ENCODE results near the gene CEP112.

CEP112 gene

GRCh38 chr17:66152756-66153155, 39.2 kb downstream of the CEP112 start:
- Mint-ChIP-seq H3K4me1 (peaks cover 5% of the 10 kb centered on the region), H3K27me3 (peaks cover 3% of the 10 kb centered on the region), H3K36me3 (peaks cover 3% of the 10 kb centered on the region), H3K9me3 (peaks cover 3% of the 10 kb centered on the region), H3K4me3 (no peak overlapping the region), H3K27ac (no peak overlapping the region)
- DNase-seq (ENCODE audit: low spot score in 2 of 2) (no peak), ATAC-seq (ENCODE audit: low read depth) (no peak)

GRCh38 chr17:66150708-66151107, 41.2 kb downstream of the CEP112 start:
- Mint-ChIP-seq H3K9me3 (no peaks in the 10 kb centered on the region), H3K4me3 (no peak overlapping the region), H3K27ac (no peak overlapping the region), H3K4me1 (peaks cover 5% of the 10 kb centered on the region), H3K27me3 (peaks cover 2% of the 10 kb centered on the region), H3K36me3 (no peaks in the 10 kb centered on the region)
- no peak for DNase-seq (ENCODE audit: low spot score in 2 of 2)
- no peak for ATAC-seq (ENCODE audit: low read depth)

- Mint-ChIP-seq H3K9me3 (no peaks in the 10 kb centered on the region), H3K36me3 (no peaks in the 10 kb centered on the region), H3K4me1 (peaks cover 5% of the 10 kb centered on the region), H3K27ac (no peak overlapping the region), H3K4me3 (no peak overlapping the region), H3K27me3 (peaks cover 2% of the 10 kb centered on the region)
- ATAC-seq (ENCODE audit: low read depth) (no peak), DNase-seq (ENCODE audit: low spot score in 2 of 2) (no peak)
These were observed 42.4 kb downstream of the CEP112 start for GRCh38 chr17:66149562-66149961.

- no peak for ATAC-seq (ENCODE audit: low read depth)
- no peaks in the 10 kb centered on the region for H3K9me3 Mint-ChIP-seq
- DNase-seq (ENCODE audit: low spot score in 2 of 2) = no peak
- no peak overlapping the region for H3K27ac Mint-ChIP-seq
- H3K4me3 Mint-ChIP-seq = no peak overlapping the region
- H3K4me1 Mint-ChIP-seq = peaks cover 5% of the 10 kb centered on the region
- no peaks in the 10 kb centered on the region for H3K27me3 Mint-ChIP-seq
- no peaks in the 10 kb centered on the region for H3K36me3 Mint-ChIP-seq
These were observed 45.5 kb downstream of the CEP112 start for GRCh38 chr17:66146394-66146793.

- DNase-seq (ENCODE audit: low spot score in 2 of 2) (no peak), ATAC-seq (ENCODE audit: low read depth) (no peak)
- Mint-ChIP-seq H3K4me1 (peaks cover 6% of the 10 kb centered on the region), H3K9me3 (peaks cover 2% of the 10 kb centered on the region), H3K4me3 (no peak overlapping the region), H3K27me3 (no peaks in the 10 kb centered on the region), H3K27ac (no peak overlapping the region), H3K36me3 (peaks cover 3% of the 10 kb centered on the region)
These were observed 48.2 kb downstream of the CEP112 start for GRCh38 chr17:66143657-66144282.

GRCh38 chr17:66142428-66142827, 49.5 kb downstream of the CEP112 start:
- ATAC-seq (ENCODE audit: low read depth) (no peak), DNase-seq (ENCODE audit: low spot score in 2 of 2) (no peak)
- peaks cover 5% of the 10 kb centered on the region for H3K36me3 Mint-ChIP-seq
- peaks cover 14% of the 10 kb centered on the region for H3K4me1 Mint-ChIP-seq
- H3K4me3 Mint-ChIP-seq = no peak overlapping the region
- H3K27ac Mint-ChIP-seq = no peak overlapping the region
- H3K27me3 Mint-ChIP-seq = no peaks in the 10 kb centered on the region
- H3K9me3 Mint-ChIP-seq = peaks cover 10% of the 10 kb centered on the region

- peak overlapping the region; percentile 42 for H3K27ac Mint-ChIP-seq
- no peak for DNase-seq (ENCODE audit: low spot score in 2 of 2)
- peaks cover 12% of the 10 kb centered on the region for H3K36me3 Mint-ChIP-seq
- ATAC-seq (ENCODE audit: low read depth) = peak; percentile 34
- H3K4me1 Mint-ChIP-seq = peaks cover 18% of the 10 kb centered on the region
- peaks cover 18% of the 10 kb centered on the region for H3K9me3 Mint-ChIP-seq
- no peaks in the 10 kb centered on the region for H3K27me3 Mint-ChIP-seq
- H3K4me3 Mint-ChIP-seq = peak overlapping the region; percentile 16
These were observed 53.8 kb downstream of the CEP112 start for GRCh38 chr17:66138120-66138519.

- Mint-ChIP-seq H3K4me3 (no peak overlapping the region), H3K36me3 (peaks cover 12% of the 10 kb centered on the region), H3K9me3 (peaks cover 18% of the 10 kb centered on the region), H3K27me3 (no peaks in the 10 kb centered on the region), H3K27ac (no peak overlapping the region), H3K4me1 (peaks cover 15% of the 10 kb centered on the region)
- ATAC-seq (ENCODE audit: low read depth) (no peak), DNase-seq (ENCODE audit: low spot score in 2 of 2) (no peak)
These were observed 56.0 kb downstream of the CEP112 start for GRCh38 chr17:66135896-66136295.

GRCh38 chr17:66135219-66135618, 56.7 kb downstream of the CEP112 start:
- no peak overlapping the region for H3K27ac Mint-ChIP-seq
- H3K36me3 Mint-ChIP-seq = peaks cover 12% of the 10 kb centered on the region

GRCh38 chr17:66129759-66130158, 62.2 kb downstream of the CEP112 start:
- no peak overlapping the region for H3K27ac Mint-ChIP-seq

More at GRCh38 chr17:66135219-66135618, 56.7 kb downstream of the CEP112 start:
- Mint-ChIP-seq H3K4me1 (peaks cover 15% of the 10 kb centered on the region), H3K4me3 (no peak overlapping the region), H3K27me3 (no peaks in the 10 kb centered on the region), H3K9me3 (peaks cover 18% of the 10 kb centered on the region)
- ATAC-seq (ENCODE audit: low read depth) (no peak), DNase-seq (ENCODE audit: low spot score in 2 of 2) (no peak)

GRCh38 chr17:66126231-66126630, 65.7 kb downstream of the CEP112 start:
- no peak overlapping the region for H3K4me3 Mint-ChIP-seq
- no peaks in the 10 kb centered on the region for H3K36me3 Mint-ChIP-seq
- peaks cover 5% of the 10 kb centered on the region for H3K9me3 Mint-ChIP-seq
- H3K27me3 Mint-ChIP-seq = peaks cover 3% of the 10 kb centered on the region
- H3K4me1 Mint-ChIP-seq = no peaks in the 10 kb centered on the region
- H3K27ac Mint-ChIP-seq = no peak overlapping the region
- no peak for ATAC-seq (ENCODE audit: low read depth)
- DNase-seq (ENCODE audit: low spot score in 2 of 2) = no peak

More at GRCh38 chr17:66129759-66130158, 62.2 kb downstream of the CEP112 start:
- no peak for ATAC-seq (ENCODE audit: low read depth)
- DNase-seq (ENCODE audit: low spot score in 2 of 2) = no peak
- Mint-ChIP-seq H3K9me3 (peaks cover 3% of the 10 kb centered on the region), H3K36me3 (no peaks in the 10 kb centered on the region), H3K27me3 (no peaks in the 10 kb centered on the region), H3K4me3 (no peak overlapping the region), H3K4me1 (no peaks in the 10 kb centered on the region)

GRCh38 chr17:66123163-66123562, 68.8 kb downstream of the CEP112 start:
- no peak for DNase-seq (ENCODE audit: low spot score in 2 of 2)

GRCh38 chr17:66115246-66115645, 76.7 kb downstream of the CEP112 start:
- peaks cover 8% of the 10 kb centered on the region for H3K9me3 Mint-ChIP-seq
- H3K27me3 Mint-ChIP-seq = no peaks in the 10 kb centered on the region
- no peak overlapping the region for H3K27ac Mint-ChIP-seq
- no peaks in the 10 kb centered on the region for H3K36me3 Mint-ChIP-seq
- H3K4me1 Mint-ChIP-seq = no peaks in the 10 kb centered on the region
- DNase-seq (ENCODE audit: low spot score in 2 of 2) (no peak), ATAC-seq (ENCODE audit: low read depth) (no peak)
- no peak overlapping the region for H3K4me3 Mint-ChIP-seq

More at GRCh38 chr17:66123163-66123562, 68.8 kb downstream of the CEP112 start:
- no peak for ATAC-seq (ENCODE audit: low read depth)
- H3K4me3 Mint-ChIP-seq = no peak overlapping the region
- H3K27me3 Mint-ChIP-seq = peaks cover 3% of the 10 kb centered on the region
- no peaks in the 10 kb centered on the region for H3K4me1 Mint-ChIP-seq
- no peaks in the 10 kb centered on the region for H3K36me3 Mint-ChIP-seq
- peaks cover 9% of the 10 kb centered on the region for H3K9me3 Mint-ChIP-seq
- no peak overlapping the region for H3K27ac Mint-ChIP-seq

GRCh38 chr17:66114609-66115008, 77.3 kb downstream of the CEP112 start:
- no peak overlapping the region for H3K27ac Mint-ChIP-seq
- H3K9me3 Mint-ChIP-seq = peaks cover 8% of the 10 kb centered on the region
- no peaks in the 10 kb centered on the region for H3K4me1 Mint-ChIP-seq
- no peak for ATAC-seq (ENCODE audit: low read depth)
- H3K4me3 Mint-ChIP-seq = no peak overlapping the region
- no peaks in the 10 kb centered on the region for H3K27me3 Mint-ChIP-seq
- no peaks in the 10 kb centered on the region for H3K36me3 Mint-ChIP-seq
- DNase-seq (ENCODE audit: low spot score in 2 of 2) = no peak

GRCh38 chr17:66107731-66108130, 84.2 kb downstream of the CEP112 start:
- H3K27me3 Mint-ChIP-seq = no peaks in the 10 kb centered on the region
- no peaks in the 10 kb centered on the region for H3K4me1 Mint-ChIP-seq
- H3K9me3 Mint-ChIP-seq = peaks cover 16% of the 10 kb centered on the region
- no peak overlapping the region for H3K27ac Mint-ChIP-seq
- no peak overlapping the region for H3K4me3 Mint-ChIP-seq
- peaks cover 2% of the 10 kb centered on the region for H3K36me3 Mint-ChIP-seq
- no peak for DNase-seq (ENCODE audit: low spot score in 2 of 2)
- no peak for ATAC-seq (ENCODE audit: low read depth)

Data from memory B cell (primary cell).